ENCODE measurements around the gene HIVEP1.
A peak's percentile ranks its signal among the peaks of the same experiment; 100 is the strongest.

The HIVEP1 gene

GRCh38 chr6:12132351-12133222 lies 120.5 kb downstream of the HIVEP1 start:
- no peak for ATAC-seq (replicated peaks; ENCODE audit: extremely low read depth, poor library complexity, severe bottlenecking)
- Mint-ChIP-seq H3K4me1 (no peaks in the 10 kb centered on the region), H3K4me3 (no peak overlapping the region), H3K9me3 (no peaks in the 10 kb centered on the region), H3K27ac (ENCODE audit: low read depth) (no peak overlapping the region), H3K36me3 (ENCODE audit: insufficient read depth) (peaks cover 5% of the 10 kb centered on the region), H3K27me3 (no peaks in the 10 kb centered on the region)
- DNase-seq (ENCODE audit: low spot score in 2 of 2) = no peak

GRCh38 chr6:12134581-12134980 lies 122.5 kb downstream of the HIVEP1 start:
- no peak overlapping the region for H3K27ac Mint-ChIP-seq (ENCODE audit: low read depth)
- no peak for ATAC-seq (replicated peaks; ENCODE audit: extremely low read depth, poor library complexity, severe bottlenecking)

DNA sequence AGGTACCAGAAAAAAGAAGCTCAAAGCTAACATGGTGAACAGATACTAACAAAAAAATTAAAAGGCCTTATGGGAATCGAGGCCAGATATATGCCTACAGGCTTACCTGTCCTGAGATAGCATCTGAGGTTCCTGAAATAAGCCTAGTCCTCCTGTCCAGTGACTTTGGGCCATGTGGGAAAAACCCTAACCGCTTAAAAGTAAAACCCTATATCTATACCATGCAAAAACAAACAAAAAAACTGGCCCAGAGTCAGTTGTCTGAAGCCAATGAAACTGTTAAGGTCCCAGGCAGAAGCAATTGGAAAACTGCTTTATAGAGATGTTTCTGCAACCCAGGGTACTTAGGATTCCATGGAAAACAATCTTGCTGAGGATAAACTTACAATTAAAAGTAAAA lies 122.9 kb downstream of the HIVEP1 start:
- DNase-seq (ENCODE audit: low spot score in 2 of 2) (no peak), ATAC-seq (replicated peaks; ENCODE audit: extremely low read depth, poor library complexity, severe bottlenecking) (no peak)
- Mint-ChIP-seq H3K27ac (ENCODE audit: low read depth) (no peak overlapping the region), H3K9me3 (no peaks in the 10 kb centered on the region), H3K27me3 (no peaks in the 10 kb centered on the region), H3K4me3 (no peak overlapping the region), H3K4me1 (peaks cover 12% of the 10 kb centered on the region), H3K36me3 (ENCODE audit: insufficient read depth) (peaks cover 7% of the 10 kb centered on the region)

More at GRCh38 chr6:12134581-12134980, 122.5 kb downstream of the HIVEP1 start:
- Mint-ChIP-seq H3K36me3 (ENCODE audit: insufficient read depth) (peaks cover 7% of the 10 kb centered on the region), H3K4me1 (peaks cover 12% of the 10 kb centered on the region), H3K4me3 (no peak overlapping the region), H3K27me3 (no peaks in the 10 kb centered on the region), H3K9me3 (no peaks in the 10 kb centered on the region)
- no peak for DNase-seq (ENCODE audit: low spot score in 2 of 2)

GRCh38 chr6:12136905-12137304 lies 124.8 kb downstream of the HIVEP1 start:
- peaks cover 7% of the 10 kb centered on the region for H3K36me3 Mint-ChIP-seq (ENCODE audit: insufficient read depth)
- ATAC-seq (replicated peaks; ENCODE audit: extremely low read depth, poor library complexity, severe bottlenecking) (no peak), DNase-seq (ENCODE audit: low spot score in 2 of 2) (no peak)
- peaks cover 12% of the 10 kb centered on the region for H3K4me1 Mint-ChIP-seq
- H3K9me3 Mint-ChIP-seq = no peaks in the 10 kb centered on the region
- no peak overlapping the region for H3K27ac Mint-ChIP-seq (ENCODE audit: low read depth)
- no peaks in the 10 kb centered on the region for H3K27me3 Mint-ChIP-seq
- H3K4me3 Mint-ChIP-seq = no peak overlapping the region

GRCh38 chr6:12137480-12137879 lies 125.4 kb downstream of the HIVEP1 start:
- H3K27me3 Mint-ChIP-seq = no peaks in the 10 kb centered on the region
- no peak overlapping the region for H3K4me3 Mint-ChIP-seq
- H3K36me3 Mint-ChIP-seq (ENCODE audit: insufficient read depth) = peaks cover 7% of the 10 kb centered on the region
- no peak for ATAC-seq (replicated peaks; ENCODE audit: extremely low read depth, poor library complexity, severe bottlenecking)
- H3K4me1 Mint-ChIP-seq = peaks cover 12% of the 10 kb centered on the region
- no peak overlapping the region for H3K27ac Mint-ChIP-seq (ENCODE audit: low read depth)
- H3K9me3 Mint-ChIP-seq = no peaks in the 10 kb centered on the region
- no peak for DNase-seq (ENCODE audit: low spot score in 2 of 2)

DNA sequence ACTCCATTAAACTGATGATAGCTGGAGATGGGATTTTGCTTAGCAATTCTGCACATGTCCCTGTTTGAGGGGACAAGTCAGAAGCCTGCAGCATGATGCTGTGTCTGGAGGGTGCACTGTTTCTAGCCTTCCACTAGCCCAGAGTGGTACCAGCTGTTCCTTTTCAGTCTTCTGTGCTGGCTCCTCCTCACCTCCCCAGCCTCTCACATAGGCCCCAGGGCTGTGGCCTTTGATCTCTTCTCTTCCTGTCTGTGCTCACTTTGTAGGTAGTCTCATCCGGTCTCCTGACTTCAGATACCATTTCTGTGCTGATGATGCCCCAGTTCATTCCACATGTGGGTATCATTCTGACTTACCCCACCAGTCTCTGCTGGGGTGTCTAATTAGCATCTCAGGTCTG lies 126.3 kb downstream of the HIVEP1 start:
- Mint-ChIP-seq H3K4me1 (peaks cover 12% of the 10 kb centered on the region), H3K27ac (ENCODE audit: low read depth) (peak overlapping the region; percentile 8), H3K36me3 (ENCODE audit: insufficient read depth) (peaks cover 7% of the 10 kb centered on the region), H3K27me3 (no peaks in the 10 kb centered on the region), H3K4me3 (no peak overlapping the region), H3K9me3 (no peaks in the 10 kb centered on the region)
- ATAC-seq (replicated peaks; ENCODE audit: extremely low read depth, poor library complexity, severe bottlenecking) (peak; percentile 98), DNase-seq (ENCODE audit: low spot score in 2 of 2) (peak in 1 of 2 donors; percentile 28)

DNA sequence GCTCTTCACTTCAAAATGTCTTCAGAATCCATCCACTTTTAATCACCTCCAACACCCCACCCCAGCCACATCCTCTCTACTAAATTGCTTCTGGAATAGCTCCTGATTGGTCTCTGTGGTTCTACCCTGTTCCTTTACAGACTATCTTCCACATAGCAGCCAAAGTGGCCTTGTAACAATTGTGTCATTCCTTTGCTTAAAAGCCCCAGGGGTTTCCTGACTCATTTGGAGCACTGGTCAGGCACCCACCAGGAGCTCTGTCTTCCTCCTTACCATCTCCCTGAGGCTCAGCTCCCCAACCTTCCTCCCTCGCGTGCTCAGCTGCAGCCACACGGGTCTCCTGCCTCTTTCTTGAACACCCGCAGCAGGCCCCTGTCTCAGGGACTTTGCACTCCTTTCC lies 126.8 kb downstream of the HIVEP1 start:
- no peak overlapping the region for H3K4me3 Mint-ChIP-seq
- peak overlapping the region; percentile 8 for H3K27ac Mint-ChIP-seq (ENCODE audit: low read depth)
- no peak for DNase-seq (ENCODE audit: low spot score in 2 of 2)
- no peaks in the 10 kb centered on the region for H3K9me3 Mint-ChIP-seq
- H3K4me1 Mint-ChIP-seq = peaks cover 12% of the 10 kb centered on the region
- peaks cover 7% of the 10 kb centered on the region for H3K36me3 Mint-ChIP-seq (ENCODE audit: insufficient read depth)
- no peak for ATAC-seq (replicated peaks; ENCODE audit: extremely low read depth, poor library complexity, severe bottlenecking)
- H3K27me3 Mint-ChIP-seq = no peaks in the 10 kb centered on the region

- Mint-ChIP-seq H3K4me3 (no peak overlapping the region), H3K4me1 (peaks cover 6% of the 10 kb centered on the region), H3K27ac (ENCODE audit: low read depth) (no peak overlapping the region), H3K36me3 (ENCODE audit: insufficient read depth) (peaks cover 2% of the 10 kb centered on the region), H3K9me3 (no peaks in the 10 kb centered on the region), H3K27me3 (no peaks in the 10 kb centered on the region)
- no peak for ATAC-seq (replicated peaks; ENCODE audit: extremely low read depth, poor library complexity, severe bottlenecking)
- no peak for DNase-seq (ENCODE audit: low spot score in 2 of 2)
Measured at GRCh38 chr6:12147557-12148316, 135.6 kb downstream of the HIVEP1 start.

GRCh38 chr6:12148317-12148801 lies 136.2 kb downstream of the HIVEP1 start:
- DNase-seq (ENCODE audit: low spot score in 2 of 2) = no peak
- H3K36me3 Mint-ChIP-seq (ENCODE audit: insufficient read depth) = peaks cover 2% of the 10 kb centered on the region
- H3K4me3 Mint-ChIP-seq = no peak overlapping the region
- no peaks in the 10 kb centered on the region for H3K27me3 Mint-ChIP-seq
- no peak overlapping the region for H3K27ac Mint-ChIP-seq (ENCODE audit: low read depth)
- peaks cover 6% of the 10 kb centered on the region for H3K4me1 Mint-ChIP-seq
- ATAC-seq (replicated peaks; ENCODE audit: extremely low read depth, poor library complexity, severe bottlenecking) = no peak
- no peaks in the 10 kb centered on the region for H3K9me3 Mint-ChIP-seq

DNA sequence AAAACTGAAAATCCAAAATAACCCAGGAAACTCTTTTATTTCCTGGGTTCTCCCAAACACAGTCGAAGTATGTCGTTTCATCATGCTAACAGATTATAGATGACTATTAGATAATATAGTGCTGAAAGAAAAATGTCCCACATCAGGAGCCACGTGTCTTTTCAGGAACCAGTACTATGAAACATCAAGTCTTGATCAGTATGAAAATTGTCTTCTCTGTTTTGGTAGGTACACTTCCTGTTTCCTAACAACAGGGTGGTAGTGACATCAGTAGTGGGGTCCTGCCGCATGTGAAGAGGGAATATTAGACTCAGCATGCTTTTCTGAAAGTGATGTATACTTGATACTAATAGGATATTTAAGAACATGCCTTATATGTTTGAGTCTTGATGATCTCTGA lies 136.7 kb downstream of the HIVEP1 start:
- Mint-ChIP-seq H3K27ac (ENCODE audit: low read depth) (no peak overlapping the region), H3K4me3 (no peak overlapping the region), H3K36me3 (ENCODE audit: insufficient read depth) (peaks cover 4% of the 10 kb centered on the region), H3K27me3 (no peaks in the 10 kb centered on the region), H3K9me3 (no peaks in the 10 kb centered on the region), H3K4me1 (peaks cover 6% of the 10 kb centered on the region)
- DNase-seq (ENCODE audit: low spot score in 2 of 2) (no peak), ATAC-seq (replicated peaks; ENCODE audit: extremely low read depth, poor library complexity, severe bottlenecking) (no peak)

DNA sequence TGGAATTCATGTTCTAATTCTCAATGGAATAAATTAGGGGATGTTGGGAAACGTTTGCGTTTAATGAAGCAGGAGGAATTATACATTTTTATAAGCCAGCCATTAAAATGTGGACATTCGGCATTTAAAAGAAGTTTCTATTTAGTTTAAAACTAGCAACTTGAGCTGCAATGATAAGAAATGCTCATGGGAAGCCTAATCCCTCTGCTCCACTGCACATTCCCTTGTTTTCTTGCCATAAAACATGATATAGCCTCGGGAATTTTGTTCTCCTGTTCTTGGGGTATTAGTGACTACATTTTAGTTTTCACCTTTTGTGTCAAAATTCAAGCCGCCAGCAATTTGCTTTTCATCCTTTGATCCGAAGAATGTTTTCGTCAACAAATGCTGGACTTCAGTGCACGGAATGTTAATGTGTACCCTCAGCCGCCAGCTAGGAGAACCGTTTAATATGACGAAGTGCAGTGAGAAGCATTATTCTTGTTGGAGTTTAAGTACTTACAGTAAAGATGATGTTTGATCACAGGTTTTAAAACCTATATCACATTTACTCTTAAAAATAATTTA lies 137.9 kb downstream of the HIVEP1 start:
- ATAC-seq (replicated peaks; ENCODE audit: extremely low read depth, poor library complexity, severe bottlenecking) = no peak

DNA sequence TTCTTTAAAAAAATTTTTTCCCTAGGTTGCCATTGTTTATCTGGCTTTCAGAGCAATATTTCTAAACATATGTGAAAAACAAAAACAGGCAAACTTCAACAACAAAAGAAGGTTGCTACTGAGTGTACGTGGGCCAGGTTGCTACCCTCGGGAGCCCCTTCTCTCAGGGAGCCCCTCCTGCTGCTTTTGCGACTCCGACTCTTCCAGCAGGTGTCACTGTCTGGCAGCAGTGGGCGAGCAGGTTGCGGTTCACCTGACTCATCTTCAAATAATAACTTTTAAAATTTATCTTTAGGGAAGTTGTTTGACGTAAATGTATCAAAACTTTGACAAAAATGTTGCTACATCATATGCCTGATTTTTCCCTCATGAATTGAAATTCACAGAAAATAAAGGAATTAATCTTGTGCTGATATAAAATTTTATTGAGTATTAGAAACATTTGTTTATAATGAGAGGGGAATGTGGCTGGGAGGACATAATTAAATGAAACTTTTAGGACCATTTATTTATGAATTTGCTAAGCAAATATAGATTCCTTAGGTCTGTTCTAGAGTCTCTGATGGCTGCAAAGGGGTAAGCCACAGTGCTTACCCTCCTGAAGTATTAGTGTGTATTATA lies 138.8 kb downstream of the HIVEP1 start:
- DNase-seq (ENCODE audit: low spot score in 2 of 2) (no peak), ATAC-seq (replicated peaks; ENCODE audit: extremely low read depth, poor library complexity, severe bottlenecking) (no peak)
- Mint-ChIP-seq H3K27ac (ENCODE audit: low read depth) (no peak overlapping the region), H3K4me3 (no peak overlapping the region), H3K27me3 (no peaks in the 10 kb centered on the region), H3K36me3 (ENCODE audit: insufficient read depth) (peaks cover 6% of the 10 kb centered on the region), H3K4me1 (peaks cover 6% of the 10 kb centered on the region), H3K9me3 (no peaks in the 10 kb centered on the region)

More for the DNA sequence above, 137.9 kb downstream of the HIVEP1 start:
- DNase-seq (ENCODE audit: low spot score in 2 of 2) = no peak
- H3K4me1 Mint-ChIP-seq = peaks cover 6% of the 10 kb centered on the region
- no peak overlapping the region for H3K4me3 Mint-ChIP-seq
- no peaks in the 10 kb centered on the region for H3K27me3 Mint-ChIP-seq
- H3K36me3 Mint-ChIP-seq (ENCODE audit: insufficient read depth) = peaks cover 4% of the 10 kb centered on the region
- no peaks in the 10 kb centered on the region for H3K9me3 Mint-ChIP-seq
- H3K27ac Mint-ChIP-seq (ENCODE audit: low read depth) = no peak overlapping the region
